ENCODE data around the gene SH3RF2. TPM values are rescaled to one million over a fixed set of nuclear protein-coding genes. Genes with fewer than 3 reads are reported as not detected.
A peak's percentile ranks its signal among the peaks of the same experiment; 100 is the strongest.
"Not testable (repeated sequence)": the region's sequence is repeated elsewhere in the genome, so short reads cannot be mapped to it uniquely, and the experiment has no call there.

SH3RF2 gene
- total RNA-seq, 1 donor from 2014 or later: 0.17 TPM

- DNase-seq: no peak
These were observed 151.7 kb downstream of the SH3RF2 start for GRCh38 chr5:146088098-146088497.

GRCh38 chr5:146089287-146089686, 152.9 kb downstream of the SH3RF2 start:
- DNase-seq: no peak

DNA sequence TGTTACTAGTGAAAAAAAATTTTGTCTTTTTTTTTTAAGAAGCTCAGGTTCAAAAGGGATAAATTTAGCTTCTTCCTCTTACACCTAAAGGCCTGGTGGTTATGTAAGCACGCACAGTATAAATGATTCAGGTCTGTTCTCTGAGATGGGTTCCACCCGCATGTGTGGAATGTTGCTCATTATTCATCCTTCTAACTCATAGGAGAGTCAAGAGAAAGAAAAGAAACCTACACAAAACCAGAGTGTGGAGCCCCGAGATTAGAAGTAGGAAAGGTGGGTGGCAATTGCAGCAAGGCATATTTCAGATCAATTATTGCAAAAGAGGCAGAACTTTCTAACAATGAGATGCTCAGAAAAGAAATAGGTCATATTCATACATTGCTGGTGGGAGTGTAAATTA, 155.5 kb downstream of the SH3RF2 start:
- DNase-seq: no peak

- DNase-seq: no peak
These were observed 161.7 kb downstream of the SH3RF2 start for GRCh38 chr5:146098047-146098446.

DNA sequence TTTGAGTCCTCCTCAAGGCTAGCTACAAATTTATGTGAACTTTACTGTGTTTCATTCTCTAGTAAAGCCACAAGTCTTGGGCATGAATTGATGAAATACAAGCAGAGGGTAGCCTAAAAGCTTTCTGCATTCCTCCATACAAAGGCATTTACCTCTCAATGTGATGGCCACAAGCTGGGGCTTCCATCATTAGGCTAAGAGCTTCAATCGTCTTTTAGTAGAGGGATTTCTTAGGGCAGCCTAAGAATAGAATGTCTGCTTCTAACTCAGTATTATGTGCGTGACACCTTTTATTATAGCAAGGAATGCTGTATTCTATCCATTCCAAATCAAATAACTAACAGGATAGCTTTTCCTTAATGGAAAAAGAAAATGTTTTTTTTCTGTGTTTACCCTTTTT, 165.3 kb downstream of the SH3RF2 start:
- no peak for DNase-seq

- no peak for DNase-seq
These were observed 167.2 kb downstream of the SH3RF2 start for GRCh38 chr5:146103594-146103993.

- DNase-seq: no peak
These were observed 169.1 kb downstream of the SH3RF2 start, which contains the start of gene PLAC8L1 for GRCh38 chr5:146105477-146105876. Gene PLAC8L1 (minus strand): TSS chr5:146105577. CDS start chr5:146104311, 1,266 bp downstream.

- no peak for DNase-seq
These were observed 171.5 kb downstream of the SH3RF2 start for GRCh38 chr5:146107901-146108300.

DNA sequence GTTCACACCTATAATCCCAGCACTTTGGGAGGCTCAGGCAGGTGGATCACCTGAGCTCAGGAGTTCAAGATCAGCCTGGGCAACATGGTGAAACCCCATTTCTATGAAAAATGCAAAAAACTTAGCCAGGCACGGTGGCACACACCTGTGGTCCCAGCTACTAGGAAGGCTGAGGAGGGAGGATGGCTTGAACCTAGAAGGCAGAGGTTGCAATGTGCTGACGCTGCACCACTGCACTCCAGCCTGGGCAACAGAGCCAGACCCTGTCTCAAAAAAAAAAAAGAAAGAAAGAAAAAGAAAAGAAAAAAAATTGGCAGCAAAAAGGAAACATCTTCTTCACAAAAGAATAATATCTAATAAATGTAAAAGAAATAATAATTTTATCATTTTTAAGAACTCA, 172.5 kb downstream of the SH3RF2 start:
- not testable (repeated sequence) for DNase-seq

- DNase-seq: no peak
These were observed 173.0 kb downstream of the SH3RF2 start for GRCh38 chr5:146109379-146109778.

- peak; percentile 28 for DNase-seq
These were observed 175.0 kb downstream of the SH3RF2 start for GRCh38 chr5:146111409-146111808.

- no peak for DNase-seq
These were observed 176.1 kb downstream of the SH3RF2 start for GRCh38 chr5:146112476-146112875.

Other genes starting within 250 kb of the SH3RF2 start
- gene PRELID2, start 101.2 kb upstream of the SH3RF2 start, total RNA-seq: 22.2 and 27.9 TPM in 2 replicates
- not detected in 2 replicates for gene GRXCR2, start 63.6 kb upstream of the SH3RF2 start, total RNA-seq
- not detected in 2 replicates for gene PLAC8L1, start 169.0 kb downstream of the SH3RF2 start, total RNA-seq
- gene LARS1, start 246.1 kb downstream of the SH3RF2 start, total RNA-seq: 84.6 and 102 TPM in 2 replicates

All from dermis blood vessel endothelial cell (primary cell).